ENCODE measurements around the gene DCTN2.

- TF ChIP-seq CTCF (optimal IDR thresholded peaks at IDR 0.05 in 1 of 3, IDR thresholded peaks at IDR 0.05 in 1 of 3, conservative IDR thresholded peaks at IDR 0.05 in 1 of 3; ENCODE audit: extremely low read depth in 1 of 3, insufficient read depth in 2 of 3, low read length in 3 of 3): no peak
- TF ChIP-seq EZH2 (IDR thresholded peaks at IDR 0.05; ENCODE audit: low read length): no peak
These were observed 13.5 kb upstream of the DCTN2 start for GRCh38 chr12:57560516-57560915.
